WTC11 (cell line): ENCODE results near the gene TLE3.

Experiments used
- GABPB1 ChIP-seq: sonication (generic); formaldehyde crosslinking; IDR thresholded peaks from 2 replicates; pipeline ENCODE4 v1.8.1; 2023; ENCODE audit warnings: mild to moderate bottlenecking, missing genetic modification reagents
- JUN ChIP-seq: sonication (generic); formaldehyde crosslinking; IDR thresholded peaks from 2 replicates; pipeline ENCODE4 v1.8.0; 2023; ENCODE audit warnings: mild to moderate bottlenecking, missing genetic modification reagents
- TCF7 ChIP-seq: sonication (generic); formaldehyde crosslinking; IDR thresholded peaks from 2 replicates; pipeline ENCODE4 v1.8.0; 2022; ENCODE audit warnings: mild to moderate bottlenecking, low read depth, missing genetic modification reagents, moderate library complexity
- TEAD1 ChIP-seq: sonication (generic); formaldehyde crosslinking; IDR thresholded peaks from 2 replicates; pipeline ENCODE4 v1.8.0; 2022; ENCODE audit warnings: mild to moderate bottlenecking, missing genetic modification reagents
- TF ChIP-seq, protein P1 (sequence below): fragments of 200-600 bp; IDR thresholded peaks from 2 replicates; pipeline ENCODE4 v1.8.0; 2022; ENCODE audit warnings: antibody characterized with exemption
- TF ChIP-seq, protein P2 (sequence below): sonication (generic); formaldehyde crosslinking; IDR thresholded peaks from 2 replicates; pipeline ENCODE4 v1.8.1; 2023; ENCODE audit warnings: mild to moderate bottlenecking, missing genetic modification reagents, borderline replicate concordance
- TF ChIP-seq, protein P3 (sequence below): sonication (generic); formaldehyde crosslinking; IDR thresholded peaks from 2 replicates; pipeline ENCODE4 v1.8.0; 2022; ENCODE audit warnings: mild to moderate bottlenecking, missing genetic modification reagents

DNA sequence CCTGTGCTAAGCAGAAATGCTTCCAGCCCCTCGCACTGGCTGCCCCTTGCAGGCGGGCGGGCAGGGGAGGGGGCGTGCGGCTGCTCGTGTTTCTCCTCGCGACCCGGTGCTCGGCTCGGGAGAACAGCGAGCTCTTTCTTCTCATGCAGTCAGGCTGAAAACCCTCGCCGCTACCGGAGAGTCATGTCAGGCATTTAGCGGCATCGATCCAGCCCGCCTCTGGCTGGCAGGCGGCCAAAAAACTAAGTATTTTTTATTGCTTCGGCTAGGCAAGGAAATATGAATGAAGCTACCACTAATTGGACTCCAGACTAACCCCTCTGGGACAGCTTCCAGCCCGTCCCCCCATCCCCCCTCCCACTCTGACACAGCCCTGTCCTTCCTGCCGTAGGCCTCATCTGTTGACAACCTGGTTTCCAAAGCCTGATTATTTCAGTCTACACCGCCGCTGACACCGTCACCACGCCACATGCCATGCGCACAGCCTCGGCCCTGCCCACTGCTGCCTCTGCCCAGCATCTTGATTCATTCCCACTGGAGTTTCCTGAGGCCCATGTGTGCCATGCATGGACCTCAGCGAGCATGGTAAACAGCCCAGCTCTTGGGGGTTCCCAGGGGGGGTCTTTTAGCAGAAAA lies 35.3 kb downstream of the TLE3 start:
- TF ChIP-seq, protein P1, sequence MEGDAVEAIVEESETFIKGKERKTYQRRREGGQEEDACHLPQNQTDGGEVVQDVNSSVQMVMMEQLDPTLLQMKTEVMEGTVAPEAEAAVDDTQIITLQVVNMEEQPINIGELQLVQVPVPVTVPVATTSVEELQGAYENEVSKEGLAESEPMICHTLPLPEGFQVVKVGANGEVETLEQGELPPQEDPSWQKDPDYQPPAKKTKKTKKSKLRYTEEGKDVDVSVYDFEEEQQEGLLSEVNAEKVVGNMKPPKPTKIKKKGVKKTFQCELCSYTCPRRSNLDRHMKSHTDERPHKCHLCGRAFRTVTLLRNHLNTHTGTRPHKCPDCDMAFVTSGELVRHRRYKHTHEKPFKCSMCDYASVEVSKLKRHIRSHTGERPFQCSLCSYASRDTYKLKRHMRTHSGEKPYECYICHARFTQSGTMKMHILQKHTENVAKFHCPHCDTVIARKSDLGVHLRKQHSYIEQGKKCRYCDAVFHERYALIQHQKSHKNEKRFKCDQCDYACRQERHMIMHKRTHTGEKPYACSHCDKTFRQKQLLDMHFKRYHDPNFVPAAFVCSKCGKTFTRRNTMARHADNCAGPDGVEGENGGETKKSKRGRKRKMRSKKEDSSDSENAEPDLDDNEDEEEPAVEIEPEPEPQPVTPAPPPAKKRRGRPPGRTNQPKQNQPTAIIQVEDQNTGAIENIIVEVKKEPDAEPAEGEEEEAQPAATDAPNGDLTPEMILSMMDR, result no peak
- TF ChIP-seq, protein P2, sequence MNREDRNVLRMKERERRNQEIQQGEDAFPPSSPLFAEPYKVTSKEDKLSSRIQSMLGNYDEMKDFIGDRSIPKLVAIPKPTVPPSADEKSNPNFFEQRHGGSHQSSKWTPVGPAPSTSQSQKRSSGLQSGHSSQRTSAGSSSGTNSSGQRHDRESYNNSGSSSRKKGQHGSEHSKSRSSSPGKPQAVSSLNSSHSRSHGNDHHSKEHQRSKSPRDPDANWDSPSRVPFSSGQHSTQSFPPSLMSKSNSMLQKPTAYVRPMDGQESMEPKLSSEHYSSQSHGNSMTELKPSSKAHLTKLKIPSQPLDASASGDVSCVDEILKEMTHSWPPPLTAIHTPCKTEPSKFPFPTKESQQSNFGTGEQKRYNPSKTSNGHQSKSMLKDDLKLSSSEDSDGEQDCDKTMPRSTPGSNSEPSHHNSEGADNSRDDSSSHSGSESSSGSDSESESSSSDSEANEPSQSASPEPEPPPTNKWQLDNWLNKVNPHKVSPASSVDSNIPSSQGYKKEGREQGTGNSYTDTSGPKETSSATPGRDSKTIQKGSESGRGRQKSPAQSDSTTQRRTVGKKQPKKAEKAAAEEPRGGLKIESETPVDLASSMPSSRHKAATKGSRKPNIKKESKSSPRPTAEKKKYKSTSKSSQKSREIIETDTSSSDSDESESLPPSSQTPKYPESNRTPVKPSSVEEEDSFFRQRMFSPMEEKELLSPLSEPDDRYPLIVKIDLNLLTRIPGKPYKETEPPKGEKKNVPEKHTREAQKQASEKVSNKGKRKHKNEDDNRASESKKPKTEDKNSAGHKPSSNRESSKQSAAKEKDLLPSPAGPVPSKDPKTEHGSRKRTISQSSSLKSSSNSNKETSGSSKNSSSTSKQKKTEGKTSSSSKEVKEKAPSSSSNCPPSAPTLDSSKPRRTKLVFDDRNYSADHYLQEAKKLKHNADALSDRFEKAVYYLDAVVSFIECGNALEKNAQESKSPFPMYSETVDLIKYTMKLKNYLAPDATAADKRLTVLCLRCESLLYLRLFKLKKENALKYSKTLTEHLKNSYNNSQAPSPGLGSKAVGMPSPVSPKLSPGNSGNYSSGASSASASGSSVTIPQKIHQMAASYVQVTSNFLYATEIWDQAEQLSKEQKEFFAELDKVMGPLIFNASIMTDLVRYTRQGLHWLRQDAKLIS (CRISPR knock-in tag), result no peak
- no peak for TF ChIP-seq TCF7 (CRISPR knock-in tag)
- TF ChIP-seq, protein P3, sequence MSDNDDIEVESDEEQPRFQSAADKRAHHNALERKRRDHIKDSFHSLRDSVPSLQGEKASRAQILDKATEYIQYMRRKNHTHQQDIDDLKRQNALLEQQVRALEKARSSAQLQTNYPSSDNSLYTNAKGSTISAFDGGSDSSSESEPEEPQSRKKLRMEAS (CRISPR knock-in tag), result no peak
- TF ChIP-seq TEAD1 (CRISPR knock-in tag), result no peak
- TF ChIP-seq JUN (CRISPR knock-in tag), result no peak
- no peak for TF ChIP-seq GABPB1
